Trophoblast cell (in vitro differentiated cells and primary cell): ENCODE measurements around the gene LMAN1L.

Experiments used
- DNase-seq, 2 donors: peaks; one replicate each; pipeline ENCODE4 v3.0.0-alpha.2; 2016
- H2AFZ ChIP-seq: 2 replicates; pipeline ENCODE4 v1.6.1; 2013; ENCODE audit warnings: low read length, moderate library complexity, mild to moderate bottlenecking; ENCODE audit not compliant: insufficient read depth, poor library complexity
- H2AK5ac ChIP-seq: 2 replicates; pipeline ENCODE4 v1.6.1; 2013; ENCODE audit warnings: mild to moderate bottlenecking, low read length
- H2BK120ac ChIP-seq: 2 replicates; pipeline ENCODE4 v1.6.1; 2013; ENCODE audit warnings: low read length, mild to moderate bottlenecking, moderate library complexity; ENCODE audit not compliant: insufficient read depth, poor library complexity
- H2BK12ac ChIP-seq: 2 replicates; pipeline ENCODE4 v1.6.1; 2013; ENCODE audit warnings: mild to moderate bottlenecking, low read length, moderate library complexity
- H2BK5ac ChIP-seq: 2 replicates; pipeline ENCODE4 v1.6.1; 2013; ENCODE audit warnings: low read length, low read depth, moderate library complexity, mild to moderate bottlenecking; ENCODE audit not compliant: poor library complexity
- H3K14ac ChIP-seq: 2 replicates; pipeline ENCODE4 v1.6.1; 2013; ENCODE audit warnings: mild to moderate bottlenecking, low read length
- H3K18ac ChIP-seq: 2 replicates; pipeline ENCODE4 v1.6.1; 2013; ENCODE audit warnings: mild to moderate bottlenecking, low read length
- H3K23ac ChIP-seq: 2 replicates; pipeline ENCODE4 v1.6.1; 2013; ENCODE audit warnings: low read length
- H3K27ac ChIP-seq: 2 replicates; pipeline ENCODE4 v1.5.1; 2013; ENCODE audit warnings: low read depth, mild to moderate bottlenecking, inconsistent platforms, low read length, moderate library complexity
- H3K27me3 ChIP-seq: 2 replicates; pipeline ENCODE4 v1.6.1; 2013; ENCODE audit warnings: inconsistent platforms, mild to moderate bottlenecking, low read length, moderate library complexity; ENCODE audit not compliant: insufficient read depth
- H3K36me3 ChIP-seq, 2 experiments: 1 replicate in 1 of 2; 2 replicates in 1 of 2; pipeline ENCODE4 v1.6.1; 2013; ENCODE audit warnings: low read length in 2 of 2, mild to moderate bottlenecking in 2 of 2, moderate library complexity in 1 of 2; ENCODE audit not compliant: insufficient read depth in 2 of 2, control insufficient read depth in 1 of 2
- H3K4ac ChIP-seq: 2 replicates; pipeline ENCODE4 v1.6.1; 2013; ENCODE audit warnings: low read depth, mild to moderate bottlenecking, low read length, moderate library complexity
- H3K4me1 ChIP-seq, 2 experiments: 1 replicate in 1 of 2; 2 replicates in 1 of 2; pipeline ENCODE4 v1.6.1; 2013; ENCODE audit warnings: low read length in 2 of 2, mild to moderate bottlenecking in 2 of 2, moderate library complexity in 1 of 2; ENCODE audit not compliant: insufficient read depth in 2 of 2, control insufficient read depth in 1 of 2
- H3K4me2 ChIP-seq: 2 replicates; pipeline ENCODE4 v1.6.1; 2013; ENCODE audit warnings: inconsistent platforms, mild to moderate bottlenecking, low read length, moderate library complexity
- H3K4me3 ChIP-seq: 2 replicates; pipeline ENCODE4 v1.5.1; 2013; ENCODE audit warnings: mild to moderate bottlenecking, low read depth, low read length, inconsistent platforms
- H3K79me1 ChIP-seq: one replicate; pipeline ENCODE4 v1.6.1; 2013; ENCODE audit warnings: low read length
- H3K79me2 ChIP-seq: 2 replicates; pipeline ENCODE4 v1.6.1; 2013; ENCODE audit warnings: low read length, mild to moderate bottlenecking; ENCODE audit not compliant: control insufficient read depth, insufficient read depth, poor library complexity
- H3K9ac ChIP-seq: 2 replicates; pipeline ENCODE4 v1.6.1; 2013; ENCODE audit warnings: mild to moderate bottlenecking, low read length
- H3K9me3 ChIP-seq: 2 replicates; pipeline ENCODE4 v1.6.1; 2013; ENCODE audit warnings: low read depth, mild to moderate bottlenecking, control low read depth, inconsistent platforms, low read length; ENCODE audit not compliant: insufficient read depth
- H4K12ac ChIP-seq: 2 replicates; pipeline ENCODE4 v1.6.1; 2013; ENCODE audit warnings: low read depth, mild to moderate bottlenecking, low read length, moderate library complexity
- H4K8ac ChIP-seq: 2 replicates; pipeline ENCODE4 v1.6.1; 2013; ENCODE audit warnings: low read depth, mild to moderate bottlenecking, low read length, moderate library complexity
- H4K91ac ChIP-seq: one replicate; pipeline ENCODE4 v1.6.1; 2013; ENCODE audit warnings: low read depth, mild to moderate bottlenecking, low read length, moderate library complexity
- WGBS: extraction: QIAGEN DNeasy Blood & Tissue Kit; methylation state at CpG from one replicate; pipeline ENCODE4 v1.1.7; 2013; ENCODE audit warnings: missing lambda C conversion rate; ENCODE audit not compliant: insufficient read length, insufficient coverage; ENCODE audit errors: extremely low coverage; 5-methylcytosine and 5-hydroxymethylcytosine counted together

The LMAN1L gene

GRCh38 chr15:74831813-74832495 is 19.3 kb downstream of the LMAN1L start:
- no peaks in the 10 kb centered on the region for H3K79me1 ChIP-seq
- no peak overlapping the region for H4K12ac ChIP-seq
- no peak overlapping the region for H2BK120ac ChIP-seq
- no peak overlapping the region for H3K27ac ChIP-seq
- H3K79me2 ChIP-seq: no peaks in the 10 kb centered on the region
- no peak overlapping the region for H2BK12ac ChIP-seq
- no peak overlapping the region for H2AFZ ChIP-seq
- no peaks in the 10 kb centered on the region for H3K9me3 ChIP-seq
- peaks cover 0 to 3% of the 10 kb centered on the region in 2 experiments for H3K36me3 ChIP-seq
- WGBS: no CpG with 5 or more reads among the region's 15 CpGs
- no peak overlapping the region for H3K4me3 ChIP-seq
- H3K18ac ChIP-seq: no peak overlapping the region
- H4K91ac ChIP-seq: no peak overlapping the region
- no peaks in the 10 kb centered on the region for H3K27me3 ChIP-seq
- peaks cover 0 to 3% of the 10 kb centered on the region in 2 experiments for H3K4me1 ChIP-seq
- H3K23ac ChIP-seq: no peak overlapping the region
- no peak overlapping the region for H2AK5ac ChIP-seq
- H3K14ac ChIP-seq: no peak overlapping the region
- H3K4me2 ChIP-seq: no peak overlapping the region
- H3K4ac ChIP-seq: no peak overlapping the region
- no peak overlapping the region for H3K9ac ChIP-seq
- DNase-seq: no peak
- no peak overlapping the region for H2BK5ac ChIP-seq
- no peak overlapping the region for H4K8ac ChIP-seq

GRCh38 chr15:74832826-74833225 is 20.2 kb downstream of the LMAN1L start:
- Histone ChIP-seq H3K36me3 (peaks cover 0 to 3% of the 10 kb centered on the region in 2 experiments), H3K23ac (no peak overlapping the region), H3K4ac (no peak overlapping the region), H4K8ac (no peak overlapping the region), H2BK12ac (no peak overlapping the region), H3K27ac (no peak overlapping the region), H4K12ac (no peak overlapping the region), H3K9me3 (no peaks in the 10 kb centered on the region), H4K91ac (no peak overlapping the region), H3K79me1 (no peaks in the 10 kb centered on the region), H2BK120ac (no peak overlapping the region), H3K27me3 (no peaks in the 10 kb centered on the region), H3K4me2 (no peak overlapping the region), H3K79me2 (no peaks in the 10 kb centered on the region), H3K14ac (no peak overlapping the region), H3K4me3 (no peak overlapping the region), H2AK5ac (no peak overlapping the region), H3K9ac (no peak overlapping the region), H2BK5ac (no peak overlapping the region), H3K4me1 (peaks cover 0 to 3% of the 10 kb centered on the region in 2 experiments), H2AFZ (no peak overlapping the region), H3K18ac (no peak overlapping the region)
- DNase-seq: no peak
- WGBS: no CpG with 5 or more reads among the region's 4 CpGs

- Histone ChIP-seq H2BK12ac (no peak overlapping the region), H3K27ac (no peak overlapping the region), H3K36me3 (peaks cover 0 to 3% of the 10 kb centered on the region in 2 experiments), H3K18ac (no peak overlapping the region), H3K9me3 (no peaks in the 10 kb centered on the region), H2BK5ac (no peak overlapping the region), H4K12ac (no peak overlapping the region), H4K91ac (no peak overlapping the region), H3K4me2 (no peak overlapping the region), H3K79me2 (no peaks in the 10 kb centered on the region), H3K23ac (no peak overlapping the region), H3K14ac (no peak overlapping the region), H3K9ac (no peak overlapping the region), H2BK120ac (no peak overlapping the region), H2AFZ (no peak overlapping the region), H2AK5ac (no peak overlapping the region), H3K4ac (no peak overlapping the region), H3K79me1 (no peaks in the 10 kb centered on the region), H3K4me3 (no peak overlapping the region), H3K4me1 (peaks cover 0 to 3% of the 10 kb centered on the region in 2 experiments), H3K27me3 (no peaks in the 10 kb centered on the region), H4K8ac (no peak overlapping the region)
- no CpG with 5 or more reads among the region's 12 CpGs for WGBS
- DNase-seq: no peak
Observed at GRCh38 chr15:74833376-74834107, 20.9 kb downstream of the LMAN1L start.

DNA sequence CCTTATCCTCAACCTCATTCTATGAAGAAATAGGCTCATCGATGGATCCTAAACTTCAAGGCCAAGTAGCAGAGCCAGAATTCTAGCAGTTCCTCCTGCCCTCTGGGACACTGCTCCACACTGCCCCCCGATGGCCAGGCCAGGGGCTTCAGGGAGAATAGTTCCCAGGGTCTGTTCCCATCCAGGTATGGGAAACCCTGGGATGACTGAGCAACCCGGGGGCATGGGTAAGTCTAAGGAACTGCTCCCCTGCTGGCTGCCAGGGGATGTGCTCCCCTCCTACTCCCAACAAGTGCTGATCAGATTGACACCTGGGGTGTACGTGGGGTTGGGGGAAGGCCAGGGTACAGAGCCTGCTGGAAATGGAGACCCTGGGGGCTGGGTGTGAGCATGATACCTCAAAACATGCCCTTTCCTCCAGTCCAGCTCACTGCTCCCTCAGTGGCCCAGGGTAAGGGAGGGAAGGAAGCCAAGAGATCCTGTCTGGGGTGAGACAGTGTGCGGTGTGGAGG is 22.7 kb downstream of the LMAN1L start:
- Histone ChIP-seq H3K79me2 (no peaks in the 10 kb centered on the region), H3K27ac (no peak overlapping the region), H3K9me3 (no peaks in the 10 kb centered on the region), H2AFZ (no peak overlapping the region), H3K18ac (no peak overlapping the region), H2BK12ac (no peak overlapping the region), H3K14ac (no peak overlapping the region), H3K4ac (no peak overlapping the region), H3K36me3 (peaks cover 0 to 3% of the 10 kb centered on the region in 2 experiments), H3K79me1 (no peaks in the 10 kb centered on the region), H2AK5ac (no peak overlapping the region), H4K12ac (no peak overlapping the region), H3K9ac (no peak overlapping the region), H2BK120ac (no peak overlapping the region), H4K8ac (no peak overlapping the region), H3K4me1 (peaks cover 0 to 3% of the 10 kb centered on the region in 2 experiments), H4K91ac (no peak overlapping the region), H3K4me2 (no peak overlapping the region), H3K27me3 (no peaks in the 10 kb centered on the region), H2BK5ac (no peak overlapping the region), H3K4me3 (no peak overlapping the region), H3K23ac (no peak overlapping the region)
- no CpG with 5 or more reads among the region's 5 CpGs for WGBS
- DNase-seq: peak; percentile 82 to 92
